T-helper 2 cell (primary cell): ENCODE measurements around the gene PISD.

Source experiments
- DNase-seq, 5 experiments: peaks; one replicate each; pipeline versions ENCODE4 v3.0.0 to v3.0.0-alpha.2; 2012 to 2022

Gene PISD

DNA sequence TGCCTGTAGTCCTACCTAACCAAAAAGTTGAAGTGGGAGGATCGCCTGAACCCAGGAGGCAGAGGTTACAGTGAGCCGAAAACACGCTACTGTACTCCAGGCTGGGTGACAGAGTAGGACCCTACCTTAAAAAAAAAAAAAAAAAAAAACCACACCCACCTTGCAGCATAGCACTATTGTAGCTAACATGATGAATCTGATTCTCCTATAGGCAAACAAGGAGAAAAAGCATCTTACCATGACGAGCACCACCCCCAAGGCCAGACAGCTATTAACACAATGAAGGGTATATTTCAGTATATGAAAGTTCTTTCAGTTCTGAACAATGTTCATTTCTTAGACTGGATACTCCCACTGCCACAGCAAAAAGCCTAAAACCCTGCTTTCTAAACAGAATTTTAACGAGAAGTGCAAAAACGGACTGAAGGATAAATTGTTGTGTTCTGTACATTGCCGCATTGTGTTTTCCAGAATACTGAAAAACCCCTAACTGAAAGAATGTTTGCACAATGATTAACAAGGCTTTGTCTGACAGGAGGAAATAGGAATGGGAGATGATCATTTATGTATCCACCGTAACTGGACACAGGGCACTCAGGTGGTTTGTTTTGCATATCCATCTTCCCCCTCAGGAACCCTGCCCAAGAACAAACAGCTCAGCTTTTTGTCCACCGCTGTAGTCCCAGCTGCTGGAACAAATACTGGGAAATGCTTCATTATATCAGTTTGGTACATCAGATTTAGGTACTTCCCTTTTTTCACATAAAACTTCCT lies 8.9 kb downstream of the PISD start:
- DNase-seq, result no peak

DNA sequence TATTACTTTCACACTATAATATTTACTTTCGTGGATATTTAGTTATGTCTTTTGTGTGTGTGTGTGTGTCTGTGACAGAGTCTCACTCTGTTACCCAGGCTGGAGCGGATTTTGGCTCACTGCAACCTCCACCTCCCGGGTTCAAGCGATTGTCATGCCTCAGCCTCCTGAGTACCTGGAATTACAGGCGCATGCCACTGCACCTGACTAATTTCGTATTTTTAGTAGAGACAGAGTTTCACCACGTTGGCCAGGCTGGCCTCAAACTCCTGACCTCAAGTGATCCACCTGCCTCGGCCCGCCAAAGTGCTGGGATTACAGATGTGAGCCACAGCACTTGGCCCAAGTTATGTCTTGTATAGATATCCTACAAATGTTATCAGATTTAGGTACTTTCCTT lies 9.9 kb downstream of the PISD start:
- no peak for DNase-seq

DNA sequence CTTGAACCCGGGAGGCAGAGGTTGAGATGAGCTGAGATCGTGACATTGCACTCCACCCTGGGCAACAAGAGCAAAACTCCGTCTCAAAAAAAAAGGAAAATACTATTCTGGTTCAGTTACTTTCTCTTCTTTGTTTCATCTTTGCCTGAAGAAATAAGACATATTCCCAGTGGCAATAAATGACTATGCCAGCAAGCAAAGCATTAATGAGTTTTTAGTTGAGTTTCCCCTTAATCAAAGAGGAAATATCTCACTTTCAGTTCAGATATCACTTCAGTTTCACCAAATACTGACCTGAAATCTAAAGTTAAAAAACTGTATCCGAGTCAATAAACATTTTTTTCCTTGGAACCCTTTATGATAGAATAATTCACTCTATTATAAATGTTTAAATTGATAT lies 10.4 kb downstream of the PISD start:
- no peak for DNase-seq

DNA sequence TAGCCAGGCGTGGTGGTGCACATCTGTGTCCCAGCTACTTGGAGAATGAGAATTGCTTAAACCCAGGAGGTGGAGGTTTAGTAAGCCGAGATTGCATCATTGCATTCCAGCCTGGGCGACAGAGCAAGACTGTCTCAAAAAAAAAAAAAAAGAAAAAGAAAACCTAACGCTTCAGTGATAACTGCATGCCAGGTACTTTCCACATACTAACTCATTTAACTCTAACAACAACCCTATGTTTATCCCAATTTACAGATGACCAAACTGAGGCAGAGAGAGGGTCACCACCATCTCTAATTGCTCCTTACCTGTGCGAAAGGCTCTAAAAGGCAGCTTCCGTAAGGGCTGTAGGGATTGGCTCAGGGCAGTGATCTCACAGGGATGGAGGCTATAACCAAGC lies 11.6 kb downstream of the PISD start:
- DNase-seq, result no peak

DNA sequence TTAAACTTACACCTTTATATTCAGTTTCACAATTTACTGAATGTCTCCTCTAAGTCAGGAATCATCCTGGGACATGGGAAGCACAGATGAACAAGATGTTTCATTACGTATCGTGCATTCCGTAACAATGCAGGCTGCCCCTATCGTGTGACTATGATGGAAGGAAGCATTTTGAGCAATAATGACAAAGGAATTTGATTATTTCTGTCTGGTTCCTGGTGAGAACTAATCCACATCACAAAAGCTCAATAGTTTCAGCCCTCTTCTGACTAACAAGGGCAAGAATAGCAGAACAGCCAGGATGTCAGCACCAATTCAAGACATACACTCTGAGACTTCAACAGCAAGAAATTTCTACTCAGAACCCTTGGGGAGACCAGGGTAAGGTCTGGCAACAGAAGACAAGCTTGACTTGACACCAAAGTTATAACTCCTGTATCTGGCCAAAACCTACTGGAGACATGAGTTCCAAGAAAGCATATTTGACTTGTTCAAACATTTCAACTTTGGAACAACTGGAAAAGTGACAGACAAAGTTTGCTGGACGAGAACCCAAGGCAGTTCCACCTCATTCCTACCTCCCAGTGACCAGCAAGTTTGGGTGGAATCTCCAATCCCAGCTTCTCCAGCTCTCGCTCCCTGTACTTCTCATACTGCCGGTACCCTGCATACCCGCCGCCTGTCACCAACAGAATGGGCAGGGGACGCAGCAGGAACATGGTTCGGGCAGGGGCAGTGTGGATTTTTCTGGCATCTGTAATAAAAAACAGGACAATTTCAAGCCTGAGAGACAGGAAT lies 14.3 kb downstream of the PISD start:
- DNase-seq, result no peak

DNA sequence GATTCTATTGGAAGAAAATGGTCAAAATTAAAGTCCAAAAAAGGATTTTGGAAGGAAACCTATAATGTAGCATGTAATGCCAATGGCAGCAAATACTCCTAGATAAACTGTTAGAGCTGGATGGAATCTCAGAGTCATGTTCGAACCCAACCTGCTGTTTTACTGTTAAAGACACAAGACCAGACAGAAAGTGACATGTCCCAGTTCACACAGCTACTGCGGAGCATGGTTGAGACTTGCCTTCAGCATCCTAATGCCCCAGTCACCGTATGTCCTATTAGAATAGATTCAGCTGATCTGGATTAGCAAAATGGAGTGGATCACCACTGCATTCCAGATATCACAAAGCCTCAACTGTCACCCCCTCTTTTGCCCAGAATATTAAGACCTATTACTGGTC lies 14.9 kb downstream of the PISD start:
- no peak for DNase-seq

DNA sequence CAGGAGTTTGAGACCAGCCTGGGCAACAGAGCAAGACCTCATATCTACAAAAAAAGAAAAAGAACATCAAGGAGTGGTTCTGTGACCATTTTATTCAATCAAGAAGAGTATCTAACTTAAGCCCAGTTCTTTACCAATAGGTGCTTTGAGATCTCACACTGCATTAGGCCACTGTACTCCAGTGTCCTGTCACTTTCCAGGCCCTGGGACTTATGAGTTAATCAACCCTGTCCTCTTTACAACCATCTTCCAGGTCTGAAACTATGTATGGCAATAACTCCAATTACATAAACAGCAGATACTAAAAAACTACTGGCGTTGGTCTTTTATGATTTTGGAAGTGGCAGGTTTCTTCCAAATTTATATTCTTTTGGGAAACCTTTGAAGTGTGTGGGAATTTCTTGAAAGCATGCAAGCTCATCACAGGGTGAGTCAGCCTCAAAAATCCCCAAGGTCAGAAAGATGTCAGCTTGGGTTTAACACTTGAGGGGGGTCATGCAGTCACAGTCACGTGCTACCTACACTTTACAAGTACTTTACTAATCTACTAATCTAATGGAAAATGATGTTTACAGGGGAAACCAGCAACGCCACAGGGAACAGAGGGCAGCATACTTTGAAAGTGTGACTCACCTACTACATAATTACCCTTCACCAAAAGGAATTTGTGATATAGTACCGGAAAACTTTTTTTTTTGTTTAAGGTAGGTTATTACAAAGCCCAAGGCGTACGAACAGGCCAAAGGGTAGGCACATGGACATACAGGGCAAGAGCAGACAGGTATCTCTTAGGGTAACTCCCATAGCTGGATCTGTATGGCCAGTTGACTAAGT lies 15.6 kb downstream of the PISD start:
- no peak for DNase-seq

DNA sequence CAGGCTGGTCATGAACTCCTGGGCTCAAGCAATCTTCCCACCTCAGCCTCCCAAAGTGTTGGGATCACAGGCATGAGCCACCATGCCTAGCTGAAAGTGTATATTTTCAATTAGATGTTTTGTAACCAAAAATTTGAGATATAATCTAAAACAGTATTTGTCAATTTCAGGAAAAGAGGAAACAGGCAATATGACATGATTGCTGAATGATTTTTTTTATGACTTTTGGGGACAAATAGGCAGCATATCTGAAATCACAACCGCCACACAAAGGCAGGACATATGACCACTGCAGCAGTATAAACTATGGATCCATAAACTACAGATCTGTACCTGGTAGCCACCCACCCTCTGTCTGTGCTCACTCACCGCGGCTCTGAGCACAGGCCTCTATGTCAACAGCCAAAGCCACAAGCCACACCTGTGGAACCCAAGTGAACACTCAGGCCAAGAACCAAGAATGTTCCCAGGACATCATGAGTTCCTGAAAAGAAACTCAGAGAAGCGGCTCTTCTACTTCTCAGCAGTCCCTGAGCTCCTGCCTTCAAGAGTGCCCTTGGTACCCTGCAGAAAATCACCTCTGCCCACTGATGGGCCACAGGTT lies 22.5 kb downstream of the PISD start:
- peak in 1 of 5 experiments; percentile 14 for DNase-seq

DNA sequence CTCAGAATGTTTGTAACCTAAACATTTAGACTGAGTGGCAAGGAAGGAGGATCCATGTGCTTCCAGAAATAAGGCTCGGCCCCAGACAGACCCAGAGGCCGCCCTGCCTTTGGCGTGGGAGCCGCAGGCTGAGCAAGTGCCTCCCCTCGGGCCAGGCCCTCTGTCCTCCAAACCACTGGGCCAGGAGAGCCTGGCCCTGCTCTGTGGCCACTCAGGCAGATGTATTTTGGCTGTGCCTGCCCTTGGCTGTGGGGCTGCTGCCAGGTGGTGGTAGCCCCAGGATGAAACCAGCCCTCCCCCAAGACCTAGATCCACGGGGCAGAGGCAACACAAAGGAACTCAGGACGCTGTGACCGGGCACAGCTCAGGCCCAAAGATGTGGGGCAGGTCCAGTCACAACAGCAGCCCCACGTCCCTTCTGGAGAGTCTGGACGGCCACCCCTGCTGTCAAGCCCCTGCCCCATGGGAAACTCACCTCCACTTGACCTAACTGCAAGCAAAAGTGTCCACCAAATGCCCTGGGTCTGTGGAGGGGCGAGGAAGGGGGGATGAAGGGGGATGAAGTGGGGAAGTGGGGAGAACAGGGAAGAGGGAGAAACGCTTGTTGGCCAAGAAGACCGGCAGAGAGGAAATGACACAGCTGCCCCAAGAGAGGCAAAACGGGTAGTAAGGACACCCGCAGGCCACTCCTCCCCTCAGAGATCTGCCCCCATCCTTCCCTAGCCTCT lies 24.0 kb downstream of the PISD start:
- no peak for DNase-seq

DNA sequence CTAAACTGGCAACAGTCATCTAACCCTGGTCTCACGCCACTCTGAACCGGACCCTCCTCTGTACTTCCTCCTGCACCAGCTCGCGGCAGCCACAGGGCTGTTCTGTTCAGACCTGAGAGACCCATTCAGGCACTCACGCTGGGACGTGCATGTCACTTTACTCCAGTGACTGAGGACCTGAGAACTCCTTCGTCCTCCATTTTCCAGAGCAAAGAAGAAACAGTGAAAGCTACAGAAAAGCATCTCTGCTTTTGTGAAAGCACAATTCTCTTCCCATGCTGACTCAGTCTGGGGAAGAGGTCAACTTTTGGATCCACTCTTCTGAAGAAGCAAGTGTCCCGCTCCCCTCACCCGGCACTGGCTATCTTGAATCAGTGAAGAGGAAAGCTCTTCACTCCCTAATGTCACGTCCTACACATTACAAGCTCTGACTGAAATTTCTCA lies 24.5 kb downstream of the PISD start:
- no peak for DNase-seq

DNA sequence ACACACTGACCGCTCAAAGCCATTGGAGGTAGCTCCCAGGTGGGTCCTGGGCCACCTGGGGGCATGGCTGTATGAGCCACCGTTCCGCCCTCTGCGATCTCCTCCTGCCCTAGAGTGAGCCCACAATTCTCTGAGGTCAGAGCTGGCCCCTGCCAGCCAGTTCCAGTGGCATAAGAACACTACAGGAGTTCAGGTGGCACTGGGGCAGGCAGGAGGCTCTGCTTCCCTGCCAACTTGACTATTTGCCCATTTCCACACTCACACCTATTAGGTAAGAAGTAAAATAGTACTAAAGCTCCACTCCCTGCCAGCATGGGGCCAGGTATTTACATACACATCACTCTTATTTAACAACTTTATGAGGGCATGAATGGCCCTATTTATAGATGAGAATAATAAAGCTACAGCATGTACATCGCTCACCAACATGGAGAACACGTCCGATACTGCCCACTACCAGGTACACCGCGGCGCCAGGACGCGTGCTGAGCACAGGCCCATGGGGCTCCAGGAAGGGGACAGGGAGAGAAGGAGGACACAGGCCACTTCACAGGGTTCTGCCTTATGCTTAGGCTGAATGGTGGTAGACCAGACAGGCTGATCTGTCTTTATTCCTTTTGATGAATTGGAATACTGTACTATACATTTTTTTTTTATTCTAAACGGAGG lies 26.2 kb downstream of the PISD start:
- DNase-seq, result no peak

DNA sequence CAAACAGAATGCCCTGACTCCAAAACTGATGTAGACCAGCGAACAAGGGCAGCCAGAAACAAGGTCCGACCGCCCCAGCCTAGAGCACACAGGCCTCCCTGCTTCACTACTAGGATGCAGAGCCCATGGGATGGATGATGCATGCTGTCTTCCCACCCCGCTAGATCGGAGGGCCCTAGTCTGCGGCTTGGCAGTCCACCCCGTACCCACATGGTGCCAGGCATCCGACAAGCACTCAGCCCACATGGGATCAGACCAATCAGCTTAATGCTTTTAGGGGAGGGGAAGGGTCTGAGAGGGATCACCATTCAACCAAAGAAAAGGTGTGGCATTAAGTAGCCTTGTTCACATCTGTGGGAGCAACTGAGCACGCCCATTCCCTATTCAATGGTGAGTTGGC lies 30.6 kb downstream of the PISD start:
- no peak for DNase-seq

DNA sequence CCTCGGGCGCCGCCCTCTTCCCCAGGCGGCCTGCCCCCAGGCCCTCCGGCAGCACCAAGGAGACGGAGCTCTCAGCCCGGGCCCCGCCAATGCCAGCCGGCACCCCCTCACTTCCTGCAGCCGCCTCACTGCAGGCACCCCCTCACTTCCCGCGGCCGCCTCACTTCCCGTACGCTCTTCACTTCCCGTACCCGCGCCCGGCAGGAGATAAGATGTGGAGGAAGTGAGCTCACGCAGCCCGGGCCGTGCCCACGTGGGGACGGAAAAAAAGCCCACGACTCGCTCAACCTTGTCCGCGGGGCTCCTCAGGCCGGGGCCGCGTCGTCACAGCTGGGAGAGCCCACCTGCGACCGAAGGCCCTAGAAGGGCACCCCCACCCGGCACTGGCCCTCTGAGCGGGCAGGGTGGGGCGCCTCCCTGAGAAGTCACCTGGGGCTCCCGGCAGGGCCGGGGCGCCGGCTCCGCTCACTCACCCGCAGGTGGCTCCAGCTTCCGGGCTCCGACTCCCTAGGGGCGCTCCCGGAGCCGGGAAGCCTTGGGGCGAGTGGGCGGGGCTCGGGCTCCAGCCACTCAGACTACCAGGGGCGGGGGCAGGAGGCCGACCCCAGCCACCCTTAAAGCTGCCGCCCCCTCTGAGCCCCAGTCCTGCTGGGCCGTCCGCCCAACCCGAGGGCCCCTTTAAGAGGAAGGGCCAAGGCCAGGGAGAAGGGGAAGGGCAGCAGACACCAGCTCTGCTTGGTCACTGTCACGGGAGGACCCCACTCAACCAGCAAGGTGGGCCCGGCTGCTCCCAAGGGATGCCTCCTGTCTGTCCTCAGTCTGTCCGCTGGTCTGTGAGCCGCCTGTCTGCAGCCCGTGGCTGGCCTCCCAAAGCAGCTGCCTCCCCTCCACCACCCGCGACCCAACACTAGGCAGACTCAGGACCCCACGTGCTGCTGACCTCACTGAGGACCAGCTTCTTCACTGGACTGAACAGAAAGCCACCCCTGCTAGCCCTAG lies 31.4 kb downstream of the PISD start:
- peak; percentile 74 to 96 (median 86) for DNase-seq

DNA sequence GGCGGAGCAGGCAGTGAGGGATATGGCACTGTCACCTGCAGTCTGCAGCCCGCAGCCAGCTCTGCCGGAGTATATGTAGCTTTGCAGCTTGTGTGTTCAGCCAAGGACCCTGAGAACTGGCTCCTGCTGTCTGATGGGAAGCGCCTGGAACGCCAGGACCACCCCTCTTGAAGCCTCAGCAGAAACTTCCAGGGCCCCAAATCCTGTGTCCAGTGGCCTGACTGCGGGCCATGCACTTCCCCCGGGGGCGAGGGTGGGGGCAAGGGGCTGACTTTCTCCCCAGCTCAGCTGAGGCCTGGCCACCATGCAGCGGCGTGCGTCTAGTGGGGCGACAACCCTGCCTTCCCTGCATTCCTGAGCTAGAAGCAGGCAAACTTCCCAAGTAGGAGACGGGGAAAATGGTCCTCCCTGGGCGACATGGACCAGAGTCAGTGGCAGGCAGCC lies 32.3 kb downstream of the PISD start:
- DNase-seq, result no peak

DNA sequence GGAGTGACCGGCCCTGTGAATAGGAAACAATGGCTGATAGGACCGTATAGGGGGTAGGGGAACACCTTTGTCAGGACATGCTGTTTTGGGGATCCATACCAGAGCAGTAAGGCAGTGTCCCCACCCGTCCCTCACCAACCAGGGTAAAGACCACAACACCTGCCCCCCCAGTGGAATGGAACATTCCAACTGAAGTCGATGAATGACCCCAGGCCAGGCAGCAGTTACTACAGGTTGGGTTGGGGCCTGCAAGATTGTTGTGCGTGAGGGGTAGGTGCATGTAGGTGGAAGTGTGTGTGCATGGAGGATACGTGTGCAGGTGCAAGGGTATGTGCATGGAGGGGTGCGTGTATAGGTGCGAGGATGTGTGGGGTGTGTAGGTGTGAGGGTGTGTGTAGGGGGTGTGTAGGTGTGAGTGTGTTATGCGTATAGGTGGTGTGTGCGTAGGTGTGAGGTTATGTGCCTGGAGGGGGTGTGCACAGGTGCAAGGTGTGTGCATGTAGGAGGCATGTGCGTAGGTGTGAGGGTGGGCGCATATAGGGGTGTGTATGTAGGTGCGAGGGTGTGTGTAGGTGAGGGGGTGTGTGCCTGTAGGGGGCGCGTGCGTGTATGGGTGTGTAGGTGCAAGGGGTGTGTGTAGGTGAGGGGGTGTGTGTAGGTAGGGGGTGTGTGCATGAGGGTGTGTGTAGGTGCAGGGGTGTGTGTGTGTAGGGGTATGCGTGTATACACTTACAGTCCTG lies 32.9 kb downstream of the PISD start:
- no peak for DNase-seq

DNA sequence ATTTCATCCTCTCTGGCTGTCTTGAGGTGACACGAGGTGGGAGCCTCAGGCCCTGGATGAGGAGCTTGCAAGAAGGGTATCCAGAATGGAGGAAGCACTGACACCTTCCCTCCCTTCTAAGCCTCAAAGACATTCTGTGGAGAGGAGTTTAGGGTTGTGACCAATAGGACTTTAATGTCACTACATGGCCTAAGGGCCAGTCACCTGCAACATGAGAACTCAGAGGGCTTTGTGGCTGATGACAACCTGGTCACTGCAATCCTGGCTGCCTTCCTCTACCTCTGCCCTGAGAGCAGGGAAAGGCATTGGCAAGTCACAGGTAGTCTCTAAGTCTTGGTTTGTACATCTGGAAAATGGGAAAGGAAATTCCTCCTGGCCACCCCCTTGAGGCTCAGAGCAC lies 33.7 kb downstream of the PISD start:
- DNase-seq, result no peak

DNA sequence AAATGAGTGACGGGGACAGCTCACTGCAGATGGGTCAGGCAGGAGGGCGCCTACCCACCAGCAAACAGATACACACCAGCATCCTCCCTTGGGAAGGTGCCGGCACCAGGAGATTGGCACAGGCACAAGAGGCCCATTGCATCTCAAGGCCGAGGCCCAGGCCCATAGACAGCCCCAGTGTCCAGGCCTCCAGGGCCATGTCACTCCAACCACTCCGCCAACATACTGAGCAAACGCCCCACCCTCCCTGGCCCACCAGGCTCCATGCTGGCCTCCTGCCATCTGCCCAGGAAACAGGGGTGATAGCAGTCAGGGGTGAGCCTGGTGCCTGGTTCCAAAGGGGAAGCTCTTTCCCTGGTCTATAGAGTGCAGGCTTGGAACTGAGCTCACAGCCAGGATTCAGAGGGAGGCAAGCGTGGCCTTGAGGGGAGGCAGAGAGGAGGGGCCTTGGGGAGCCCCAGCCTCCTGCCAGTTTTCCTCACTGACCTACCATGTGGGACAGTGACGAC lies 34.7 kb downstream of the PISD start:
- DNase-seq, result no peak

DNA sequence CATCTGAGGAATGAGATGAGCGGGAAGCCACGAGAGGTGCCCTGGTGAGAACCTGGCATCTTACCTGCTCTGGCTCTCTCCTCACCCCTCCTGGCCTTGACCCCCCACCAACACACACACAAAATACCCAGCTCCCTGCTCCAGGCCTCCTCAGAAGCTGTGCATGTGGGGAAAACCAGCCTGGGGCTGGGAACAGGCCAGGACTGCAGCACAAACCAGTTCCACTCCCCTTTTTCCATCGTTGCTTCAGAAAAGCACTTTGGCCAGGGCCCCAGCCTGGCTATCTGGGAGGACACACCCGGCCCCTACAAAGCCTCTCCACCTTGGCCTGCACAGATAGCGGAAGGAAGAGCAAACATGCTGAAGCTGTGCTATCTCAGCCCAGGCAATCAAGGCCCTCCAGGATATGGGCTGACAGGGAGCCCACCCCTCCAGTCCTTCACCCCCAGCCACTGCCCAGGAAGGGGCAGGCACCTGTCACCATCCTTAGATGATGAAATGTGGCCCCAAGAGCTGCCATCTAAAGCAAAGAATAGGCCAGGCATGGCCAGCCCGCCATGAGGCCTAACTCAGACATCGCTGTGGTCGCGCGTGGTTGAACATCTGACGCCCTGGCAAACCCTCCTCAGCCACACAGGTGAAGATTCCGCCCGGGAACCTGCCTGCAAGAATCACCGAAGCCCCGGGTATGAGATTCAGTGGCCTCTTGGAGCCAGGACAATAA lies 35.4 kb downstream of the PISD start:
- no peak for DNase-seq
